PFSK-1 (cell line): Measurements from ENCODE around the gene CDKL4.

Experiments used
- REST ChIP-seq, 2 experiments: IDR thresholded peaks; 2 replicates each; pipeline versions ENCODE4 v1.6.1 to v1.8.0; 2011 to 2012; ENCODE audit warnings: low read depth in 2 of 2, low read length in 2 of 2, control low read depth in 1 of 2, inconsistent platforms in 1 of 2, mild to moderate bottlenecking in 1 of 2, moderate library complexity in 1 of 2; ENCODE audit not compliant: insufficient read depth in 1 of 2
- TAF1 ChIP-seq: IDR thresholded peaks from 2 replicates; pipeline ENCODE4 v1.6.1; 2012; ENCODE audit warnings: low read length, control low read depth, borderline replicate concordance; ENCODE audit not compliant: insufficient read depth

GRCh38 chr2:39252888-39253518 is 9.2 kb upstream of the CDKL4 start:
- no peak for TF ChIP-seq REST (IDR thresholded peaks at IDR 0.05; ENCODE audit: insufficient read depth in 1 of 2, low read depth in 2 of 2, low read length in 2 of 2)
- TF ChIP-seq TAF1, result no peak
